ENCODE results near the gene SPEF1.

The SPEF1 gene

GRCh38 chr20:3778976-3779375 lies 2.3 kb downstream of the SPEF1 start:
- CTCF ChIA-PET, result interaction anchor here (1.1 to 3.4 kb wide), 5 partner anchors 11 to 1257 kb away, joined by 3 to 30 read pairs (median 4); partner anchors contain the start of genes ADISSP and AP5S1
- no peak for TF ChIP-seq CTCF (IDR thresholded peaks at IDR 0.05; ENCODE audit: control extremely low read depth, extremely low read depth, low read depth, missing control alignments)
- no peak for DNase-seq (ENCODE audit: extremely low spot score)
- POLR2A ChIA-PET, result interaction anchor here (1.1 kb wide), 1 partner anchor 123 kb away, joined by 4 read pairs; no protein-coding TSS in a partner anchor

- POLR2A ChIA-PET, result no interaction called here
- TF ChIP-seq CTCF (IDR thresholded peaks at IDR 0.05; ENCODE audit: control extremely low read depth, extremely low read depth, low read depth, missing control alignments), result no peak
- CTCF ChIA-PET, result interaction anchor here (1.1 to 3.4 kb wide), 6 partner anchors 8 to 1256 kb away, joined by 3 to 30 read pairs (median 4); partner anchors contain the start of genes ADISSP, AP5S1 and CENPB
- DNase-seq (ENCODE audit: extremely low spot score), result peak; percentile 62
Observed at GRCh38 chr20:3777716-3778629, 3.3 kb downstream of the SPEF1 start.

DNA sequence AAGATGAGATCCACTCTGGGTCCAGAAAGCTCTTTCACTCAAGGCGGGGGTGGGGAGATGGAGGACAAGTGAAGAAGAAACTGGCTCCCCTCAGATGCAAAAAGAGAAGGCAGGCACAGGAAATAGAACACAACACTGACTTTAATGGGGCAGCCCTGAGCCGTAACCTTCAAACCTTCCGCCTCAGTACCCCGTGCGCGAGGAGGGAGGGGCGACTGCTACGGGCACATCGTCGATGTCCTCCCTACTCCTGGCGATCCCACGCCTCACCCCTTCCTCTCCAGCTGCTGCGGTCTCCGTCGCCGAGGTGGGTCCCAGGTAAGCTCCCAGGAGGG lies 3.9 kb downstream of the SPEF1 start:
- CTCF ChIA-PET, result interaction anchor here (1.4 to 3.4 kb wide), 3 partner anchors 9 to 20 kb away, joined by 3 to 30 read pairs (median 5); partner anchors contain the start of genes ADISSP and CENPB
- no peak for TF ChIP-seq CTCF (IDR thresholded peaks at IDR 0.05; ENCODE audit: control extremely low read depth, extremely low read depth, low read depth, missing control alignments)
- no peak for DNase-seq (ENCODE audit: extremely low spot score)
- POLR2A ChIA-PET, result no interaction called here

GRCh38 chr20:3775457-3776108 lies 5.7 kb downstream of the SPEF1 start:
- CTCF ChIA-PET, result interaction anchor here (0.9 to 1.0 kb wide), 2 partner anchors 22 to 28 kb away, joined by 3 read pairs; no protein-coding TSS in a partner anchor

DNA sequence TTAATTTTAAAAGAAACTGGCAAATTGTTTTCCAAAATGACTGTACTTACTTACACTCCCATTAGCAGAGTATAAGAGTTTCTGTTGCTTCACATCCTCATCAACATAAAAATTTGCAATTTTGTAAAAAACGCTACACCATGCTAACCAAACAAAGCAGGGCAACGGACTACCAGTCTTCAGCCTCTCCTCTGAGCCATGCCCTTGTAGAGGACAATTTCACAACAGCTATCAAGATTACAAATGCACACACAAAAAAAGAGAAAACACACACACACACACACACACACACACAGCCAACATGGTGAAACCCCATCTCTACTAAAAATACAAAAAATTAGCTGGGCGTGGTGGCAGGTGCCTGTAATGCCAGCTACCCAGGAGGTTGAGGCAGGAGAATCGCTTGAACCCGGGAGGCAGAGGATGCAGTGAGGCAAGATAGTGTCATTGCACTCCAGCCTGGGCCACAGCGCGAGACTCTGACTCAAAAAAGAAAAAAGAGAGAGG lies 9.6 kb downstream of the SPEF1 start:
- ChIA-PET POLR2A (no interaction called here), CTCF (interaction anchor here (0.9 to 1.1 kb wide), 2 partner anchors 10 to 14 kb away, joined by 3 to 4 read pairs; partner anchors contain the start of genes CENPB and SPEF1)
- no peak for TF ChIP-seq CTCF (IDR thresholded peaks at IDR 0.05; ENCODE audit: control extremely low read depth, extremely low read depth, low read depth, missing control alignments)
- no peak for DNase-seq (ENCODE audit: extremely low spot score)

More at GRCh38 chr20:3775457-3776108, 5.7 kb downstream of the SPEF1 start:
- DNase-seq (ENCODE audit: extremely low spot score), result no peak
- TF ChIP-seq CTCF (IDR thresholded peaks at IDR 0.05; ENCODE audit: control extremely low read depth, extremely low read depth, low read depth, missing control alignments), result no peak
- POLR2A ChIA-PET, result interaction anchor here (0.6 kb wide), 1 partner anchor 117 kb away, joined by 4 read pairs; no protein-coding TSS in a partner anchor
